ENCODE results near the gene RHBDF2. TPM values are rescaled to one million over a fixed set of nuclear protein-coding genes. Genes with fewer than 3 reads are reported as not detected.
A peak's percentile ranks its signal among the peaks of the same experiment; 100 is the strongest.

Gene RHBDF2
- total RNA-seq, 1 donor from 2014 or later: 0.79 TPM

- H3K27ac Mint-ChIP-seq: no peak overlapping the region
- no peak overlapping the region for H2AFZ ChIP-seq (replicated peaks)
- peaks cover 32% of the 10 kb centered on the region for H3K4me1 ChIP-seq
- H3K9ac ChIP-seq: no peak overlapping the region
- H3K36me3 Mint-ChIP-seq: no peaks in the 10 kb centered on the region
- no peak overlapping the region for H3K4me2 ChIP-seq
- peaks cover 14% of the 10 kb centered on the region for H3K27me3 ChIP-seq
- H3K79me2 ChIP-seq (ENCODE audit: low read depth): no peaks in the 10 kb centered on the region
- peaks cover 25% of the 10 kb centered on the region for H3K27me3 Mint-ChIP-seq (ENCODE audit: insufficient read depth, low read depth)
- H3K4me3 ChIP-seq: no peak overlapping the region
- no peak for TF ChIP-seq EZH2 (IDR thresholded peaks at IDR 0.05)
- TF ChIP-seq CTCF (IDR thresholded peaks at IDR 0.05): no peak
- TF ChIP-seq EZH2phosphoT487 (IDR thresholded peaks at IDR 0.05): no peak
- H3F3A ChIP-seq (ENCODE audit: low read depth): peaks cover 5% of the 10 kb centered on the region
- H3K9me3 ChIP-seq (ENCODE audit: low read depth): no peaks in the 10 kb centered on the region
- no peaks in the 10 kb centered on the region for H3K36me3 ChIP-seq
- H4K20me1 ChIP-seq (ENCODE audit: low read depth): peaks cover 14% of the 10 kb centered on the region
- peaks cover 31% of the 10 kb centered on the region for H3K4me1 Mint-ChIP-seq
- H3K9me3 Mint-ChIP-seq: no peaks in the 10 kb centered on the region
- peak; percentile 68 for DNase-seq (ENCODE audit: low spot score)
- H3K4me3 Mint-ChIP-seq: no peak overlapping the region
- H3K27ac ChIP-seq: no peak overlapping the region
Measured at GRCh38 chr17:76497979-76498875, 3.0 kb downstream of the RHBDF2 start.

- Histone ChIP-seq H3K36me3 (no peaks in the 10 kb centered on the region), H4K20me1 (ENCODE audit: low read depth) (peaks cover 14% of the 10 kb centered on the region), H3K9me3 (ENCODE audit: low read depth) (no peaks in the 10 kb centered on the region), H2AFZ (replicated peaks) (no peak overlapping the region), H3K4me3 (no peak overlapping the region), H3K4me1 (peaks cover 37% of the 10 kb centered on the region), H3F3A (ENCODE audit: low read depth) (no peaks in the 10 kb centered on the region), H3K27me3 (peaks cover 14% of the 10 kb centered on the region), H3K27ac (no peak overlapping the region), H3K9ac (no peak overlapping the region), H3K4me2 (no peak overlapping the region), H3K79me2 (ENCODE audit: low read depth) (no peaks in the 10 kb centered on the region)
- peak overlapping the region; percentile 30 for H3K4me3 Mint-ChIP-seq
- H3K9me3 Mint-ChIP-seq: no peaks in the 10 kb centered on the region
- no peak overlapping the region for H3K27ac Mint-ChIP-seq
- peaks cover 37% of the 10 kb centered on the region for H3K4me1 Mint-ChIP-seq
- no peak for TF ChIP-seq EZH2 (IDR thresholded peaks at IDR 0.05)
- no peaks in the 10 kb centered on the region for H3K36me3 Mint-ChIP-seq
- peaks cover 28% of the 10 kb centered on the region for H3K27me3 Mint-ChIP-seq (ENCODE audit: insufficient read depth, low read depth)
- DNase-seq (ENCODE audit: low spot score): no peak
Measured at GRCh38 chr17:76497699-76497978, 3.6 kb downstream of the RHBDF2 start.

- Histone ChIP-seq H3K9me3 (ENCODE audit: low read depth) (no peaks in the 10 kb centered on the region), H3K36me3 (no peaks in the 10 kb centered on the region), H3K27ac (no peak overlapping the region), H3K9ac (no peak overlapping the region), H3F3A (ENCODE audit: low read depth) (no peaks in the 10 kb centered on the region), H2AFZ (replicated peaks) (no peak overlapping the region), H3K4me1 (peaks cover 36% of the 10 kb centered on the region), H3K79me2 (ENCODE audit: low read depth) (no peaks in the 10 kb centered on the region), H4K20me1 (ENCODE audit: low read depth) (peaks cover 14% of the 10 kb centered on the region), H3K27me3 (peaks cover 14% of the 10 kb centered on the region), H3K4me3 (no peak overlapping the region), H3K4me2 (no peak overlapping the region)
- no peaks in the 10 kb centered on the region for H3K36me3 Mint-ChIP-seq
- peaks cover 35% of the 10 kb centered on the region for H3K4me1 Mint-ChIP-seq
- no peak overlapping the region for H3K27ac Mint-ChIP-seq
- H3K27me3 Mint-ChIP-seq (ENCODE audit: insufficient read depth, low read depth): peaks cover 26% of the 10 kb centered on the region
- H3K9me3 Mint-ChIP-seq: no peaks in the 10 kb centered on the region
- DNase-seq (ENCODE audit: low spot score): no peak
- TF ChIP-seq EZH2 (IDR thresholded peaks at IDR 0.05) (no peak), CTCF (IDR thresholded peaks at IDR 0.05) (no peak), EZH2phosphoT487 (IDR thresholded peaks at IDR 0.05) (no peak)
- no peak overlapping the region for H3K4me3 Mint-ChIP-seq
Measured at GRCh38 chr17:76496464-76496863, 4.8 kb downstream of the RHBDF2 start.

Measured in neural progenitor cell (in vitro differentiated cells).